ENCODE results near the gene TCERG1L. TPM values are rescaled to one million over a fixed set of nuclear protein-coding genes. Genes with fewer than 3 reads are reported as not detected.

TCERG1L gene
- polyA plus RNA-seq, 1 experiment: not detected

DNA sequence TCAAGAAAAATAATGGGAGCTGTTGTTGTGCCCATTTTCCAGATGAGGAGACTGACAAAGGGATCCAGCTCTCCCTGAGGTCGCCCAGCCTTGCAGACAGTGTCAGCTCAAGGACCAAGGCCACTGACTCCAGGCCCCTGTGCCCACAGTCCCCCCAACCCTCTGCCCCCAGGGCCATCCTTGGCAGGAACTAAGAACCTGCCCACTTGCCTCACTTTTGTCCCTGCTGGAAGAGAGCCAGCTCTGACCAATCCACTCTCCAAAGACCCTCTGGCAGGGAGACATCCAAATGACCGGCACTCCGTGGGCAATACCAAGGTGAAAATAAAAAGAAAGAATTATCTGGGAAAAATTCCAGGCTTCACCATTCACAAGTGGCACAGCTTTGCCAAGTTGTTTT is 101.3 kb downstream of the TCERG1L start:
- Histone ChIP-seq H3K27me3 (ENCODE audit: control insufficient read depth, insufficient read depth, low read length) (no peaks in the 10 kb centered on the region), H3K36me3 (ENCODE audit: control insufficient read depth, insufficient read depth, low read length) (no peaks in the 10 kb centered on the region), H3K4me3 (ENCODE audit: low read depth, low read length) (no peak overlapping the region)
- TF ChIP-seq, protein P1, sequence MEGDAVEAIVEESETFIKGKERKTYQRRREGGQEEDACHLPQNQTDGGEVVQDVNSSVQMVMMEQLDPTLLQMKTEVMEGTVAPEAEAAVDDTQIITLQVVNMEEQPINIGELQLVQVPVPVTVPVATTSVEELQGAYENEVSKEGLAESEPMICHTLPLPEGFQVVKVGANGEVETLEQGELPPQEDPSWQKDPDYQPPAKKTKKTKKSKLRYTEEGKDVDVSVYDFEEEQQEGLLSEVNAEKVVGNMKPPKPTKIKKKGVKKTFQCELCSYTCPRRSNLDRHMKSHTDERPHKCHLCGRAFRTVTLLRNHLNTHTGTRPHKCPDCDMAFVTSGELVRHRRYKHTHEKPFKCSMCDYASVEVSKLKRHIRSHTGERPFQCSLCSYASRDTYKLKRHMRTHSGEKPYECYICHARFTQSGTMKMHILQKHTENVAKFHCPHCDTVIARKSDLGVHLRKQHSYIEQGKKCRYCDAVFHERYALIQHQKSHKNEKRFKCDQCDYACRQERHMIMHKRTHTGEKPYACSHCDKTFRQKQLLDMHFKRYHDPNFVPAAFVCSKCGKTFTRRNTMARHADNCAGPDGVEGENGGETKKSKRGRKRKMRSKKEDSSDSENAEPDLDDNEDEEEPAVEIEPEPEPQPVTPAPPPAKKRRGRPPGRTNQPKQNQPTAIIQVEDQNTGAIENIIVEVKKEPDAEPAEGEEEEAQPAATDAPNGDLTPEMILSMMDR (IDR thresholded peaks at IDR 0.05; ENCODE audit: insufficient read depth, low read depth, low read length): no peak
- CTCF ChIA-PET: no interaction called here
- no peak for DNase-seq (ENCODE audit: low read depth)
- POLR2A ChIA-PET: no interaction called here

DNA sequence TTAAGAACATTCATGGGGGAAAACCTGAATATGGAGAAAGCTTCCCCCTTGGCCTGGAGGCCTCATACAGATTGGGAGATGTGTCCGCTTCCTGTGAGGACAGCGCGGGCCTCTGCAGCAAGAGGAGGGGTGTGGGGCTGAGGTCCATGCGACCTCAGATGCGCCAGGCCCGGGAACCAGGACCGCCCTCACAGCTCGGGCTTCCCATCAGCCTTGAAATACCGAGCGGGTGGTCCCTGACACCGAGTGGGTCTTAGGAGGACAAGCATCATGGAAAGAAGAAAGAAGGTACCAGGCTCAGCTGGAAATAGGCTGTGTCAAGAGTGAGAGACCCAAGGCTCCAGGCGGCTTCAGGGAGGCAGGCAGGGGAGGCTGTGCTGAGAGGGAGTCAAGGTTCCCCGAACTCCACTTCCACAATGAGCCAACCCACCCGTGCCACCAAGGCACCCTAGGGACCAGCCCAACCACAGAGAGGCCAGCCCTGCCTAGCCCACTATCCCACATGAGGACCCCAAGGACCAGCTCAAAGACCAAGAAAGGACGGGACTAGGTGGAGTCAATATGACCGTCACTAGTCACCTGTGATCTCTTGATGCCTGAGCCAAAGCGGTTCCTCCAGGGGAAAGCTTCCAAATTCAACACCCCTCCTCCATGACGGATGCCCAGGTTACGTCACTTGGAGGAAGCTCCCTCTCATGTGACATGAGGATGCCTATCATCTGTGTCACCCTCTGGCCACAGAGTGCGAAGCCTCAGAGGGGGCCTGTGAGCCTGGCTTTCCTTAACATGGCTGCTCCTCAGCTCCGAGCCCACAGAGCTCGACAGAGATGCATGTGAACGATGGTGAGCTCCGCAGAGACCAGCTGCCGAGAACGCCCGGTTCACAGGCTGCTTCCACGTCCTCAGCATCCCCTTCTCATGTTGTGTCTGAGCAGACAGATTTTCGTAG is 103.7 kb downstream of the TCERG1L start:
- CTCF ChIA-PET: no interaction called here
- Histone ChIP-seq H3K27me3 (ENCODE audit: control insufficient read depth, insufficient read depth, low read length) (no peaks in the 10 kb centered on the region), H3K36me3 (ENCODE audit: control insufficient read depth, insufficient read depth, low read length) (no peaks in the 10 kb centered on the region), H3K4me3 (ENCODE audit: low read depth, low read length) (no peak overlapping the region)
- POLR2A ChIA-PET: no interaction called here
- TF ChIP-seq, protein P1 (IDR thresholded peaks at IDR 0.05; ENCODE audit: insufficient read depth, low read depth, low read length): no peak
- DNase-seq (ENCODE audit: low read depth): no peak

DNA sequence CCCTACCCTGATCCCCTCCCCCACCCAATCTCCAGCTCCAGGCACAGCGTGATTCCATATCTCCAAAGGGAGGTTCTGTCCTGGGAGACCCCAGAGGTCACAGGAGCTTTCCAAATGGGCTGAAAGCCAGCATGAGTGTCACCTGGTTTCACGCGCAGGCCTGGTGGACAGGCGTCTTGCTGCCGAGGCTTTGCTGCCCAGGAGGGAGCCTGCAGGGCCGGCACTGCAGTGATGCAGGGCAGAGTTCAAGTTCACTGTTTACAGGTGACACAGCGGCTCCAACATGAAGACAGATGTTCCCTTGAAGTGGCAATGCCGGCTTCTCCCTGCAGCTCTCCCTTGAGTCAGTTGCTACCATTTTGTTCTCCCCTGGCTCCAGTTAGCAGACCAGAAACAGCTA is 104.3 kb downstream of the TCERG1L start:
- Histone ChIP-seq H3K36me3 (ENCODE audit: control insufficient read depth, insufficient read depth, low read length) (no peaks in the 10 kb centered on the region), H3K27me3 (ENCODE audit: control insufficient read depth, insufficient read depth, low read length) (no peaks in the 10 kb centered on the region), H3K4me3 (ENCODE audit: low read depth, low read length) (no peak overlapping the region)
- TF ChIP-seq, protein P1 (IDR thresholded peaks at IDR 0.05; ENCODE audit: insufficient read depth, low read depth, low read length): no peak
- ChIA-PET CTCF (no interaction called here), POLR2A (no interaction called here)
- no peak for DNase-seq (ENCODE audit: low read depth)

DNA sequence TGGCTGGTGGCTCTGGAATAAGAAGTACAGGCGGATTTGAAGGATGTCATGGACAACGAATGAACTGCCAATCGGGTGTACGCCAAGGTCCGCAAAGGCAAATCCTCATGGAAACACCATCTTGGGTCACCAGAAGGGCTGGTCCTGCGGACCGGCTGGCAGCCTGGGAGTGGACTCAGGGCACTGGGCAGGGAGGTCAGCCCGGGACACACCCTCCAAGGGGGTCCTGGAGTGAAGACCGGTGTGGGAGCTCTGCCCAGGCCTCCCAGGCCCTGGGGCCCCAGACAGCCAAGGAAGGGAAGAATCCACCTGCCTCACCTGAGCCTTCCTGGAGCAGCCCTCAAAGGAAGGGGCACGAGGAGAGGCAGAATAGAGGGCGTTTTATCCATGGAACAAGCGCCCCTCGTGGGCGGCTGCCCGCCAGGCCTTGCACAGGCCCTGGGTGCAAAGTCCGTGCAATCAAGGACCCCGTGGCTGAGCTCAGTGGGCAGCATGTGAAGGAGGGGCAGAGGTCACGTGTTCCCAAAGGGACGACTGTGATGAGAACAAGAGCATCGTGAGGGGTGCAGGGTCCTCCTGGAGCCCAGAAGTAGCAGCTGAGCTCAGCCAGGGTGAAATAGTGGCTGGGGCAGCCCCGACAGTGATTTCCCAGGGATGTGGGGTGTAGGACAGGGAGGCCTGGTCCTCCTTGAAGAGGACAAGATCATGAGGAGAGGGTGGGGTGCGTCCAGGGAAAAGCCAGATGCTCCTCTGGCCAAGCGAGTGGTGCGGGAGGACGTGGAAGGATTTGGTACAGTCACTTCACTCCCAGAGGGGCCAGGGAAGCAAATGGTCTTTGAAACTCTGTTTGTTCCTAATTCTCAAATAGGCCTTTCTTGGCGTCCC is 105.2 kb downstream of the TCERG1L start:
- POLR2A ChIA-PET: no interaction called here
- TF ChIP-seq, protein P1 (IDR thresholded peaks at IDR 0.05; ENCODE audit: insufficient read depth, low read depth, low read length): no peak
- Histone ChIP-seq H3K27me3 (ENCODE audit: control insufficient read depth, insufficient read depth, low read length) (no peaks in the 10 kb centered on the region), H3K36me3 (ENCODE audit: control insufficient read depth, insufficient read depth, low read length) (no peaks in the 10 kb centered on the region), H3K4me3 (ENCODE audit: low read depth, low read length) (no peak overlapping the region)
- CTCF ChIA-PET: no interaction called here
- DNase-seq (ENCODE audit: low read depth): no peak

DNA sequence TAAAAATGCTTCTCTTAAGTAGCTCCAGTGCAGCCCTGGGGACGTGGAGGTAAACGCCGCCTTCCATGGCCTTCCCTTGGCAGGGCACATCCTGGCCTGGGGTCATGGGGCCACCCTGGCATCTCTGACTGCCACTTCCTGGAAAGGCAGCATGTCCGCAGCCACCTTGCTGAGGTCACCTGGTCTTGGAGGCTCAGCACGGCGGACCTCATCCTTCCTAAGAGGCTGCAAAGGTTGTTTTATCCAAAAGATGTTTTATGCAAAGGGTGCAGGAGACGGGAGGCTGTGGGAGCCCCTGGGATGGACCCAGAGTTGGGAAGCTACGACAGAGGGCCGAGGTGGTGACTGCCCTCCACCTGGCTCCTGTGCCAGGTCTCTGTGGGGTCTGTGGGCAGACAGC is 106.0 kb downstream of the TCERG1L start:
- H3K27me3 ChIP-seq (ENCODE audit: control insufficient read depth, insufficient read depth, low read length): no peaks in the 10 kb centered on the region
- DNase-seq (ENCODE audit: low read depth): no peak
- H3K36me3 ChIP-seq (ENCODE audit: control insufficient read depth, insufficient read depth, low read length): no peaks in the 10 kb centered on the region
- ChIA-PET POLR2A (no interaction called here), CTCF (no interaction called here)
- TF ChIP-seq, protein P1 (IDR thresholded peaks at IDR 0.05; ENCODE audit: insufficient read depth, low read depth, low read length): no peak
- H3K4me3 ChIP-seq (ENCODE audit: low read depth, low read length): no peak overlapping the region

Measured in BJ (cell line).